C4-2B (cell line): ENCODE measurements around the gene HES6.

Experiments used
- H3K27ac ChIP-seq: fragments of 450-650 bp; 2 replicates; pipeline ENCODE4 v1.5.1; 2017
- CTCF ChIP-seq: fragments of 450-650 bp; conservative IDR thresholded peaks from 2 replicates; pipeline ENCODE4 v1.5.1; 2017; ENCODE audit warnings: mild to moderate bottlenecking
- ZFX ChIP-seq: fragments of 450-650 bp; IDR thresholded peaks from 2 replicates; pipeline ENCODE4 v1.6.1; 2017

The HES6 gene

DNA sequence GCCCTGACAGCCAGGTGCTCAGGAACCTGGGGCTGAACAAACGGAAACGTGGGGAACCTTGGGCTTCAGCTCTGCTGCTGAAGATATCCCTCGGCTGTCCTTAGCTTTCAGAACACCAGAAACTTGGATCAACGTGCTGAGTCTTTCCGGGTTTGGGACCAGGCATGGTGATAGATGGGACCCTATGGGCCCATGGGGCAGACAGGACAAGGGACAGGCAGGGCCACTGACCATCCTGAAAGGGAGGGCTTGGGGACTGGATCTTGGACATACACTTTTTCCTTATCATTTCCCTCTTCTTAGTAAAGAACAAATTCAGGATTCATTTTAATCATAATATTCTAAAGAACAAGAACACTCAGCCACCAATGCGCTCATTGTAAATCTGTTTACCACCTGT lies 16.3 kb upstream of the HES6 start:
- TF ChIP-seq ZFX (no peak), CTCF (no peak)
- H3K27ac ChIP-seq = no peak overlapping the region

DNA sequence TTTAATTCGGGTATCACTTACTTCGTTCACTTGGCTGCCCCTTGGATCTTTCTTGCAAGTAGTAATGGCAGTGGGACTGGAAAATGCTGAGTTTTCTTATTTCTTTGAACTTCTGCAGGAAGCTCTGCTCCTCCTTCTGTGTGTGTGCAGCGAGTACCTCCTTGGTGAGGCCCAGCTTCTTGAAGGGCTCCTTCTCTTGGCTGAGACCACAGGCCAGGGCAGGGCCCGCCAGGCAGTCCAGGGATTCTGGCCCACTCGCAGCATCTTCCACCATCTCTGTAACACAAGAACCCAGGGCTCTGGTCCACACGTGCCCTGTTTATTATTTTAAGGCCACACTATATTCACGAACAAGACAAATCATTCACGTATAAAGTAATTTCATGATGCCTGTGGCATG lies 15.8 kb upstream of the HES6 start:
- H3K27ac ChIP-seq = no peak overlapping the region
- TF ChIP-seq ZFX = no peak
- TF ChIP-seq CTCF = no peak

- no peak overlapping the region for H3K27ac ChIP-seq
- no peak for TF ChIP-seq CTCF
- no peak for TF ChIP-seq ZFX
These were observed 15.3 kb upstream of the HES6 start for GRCh38 chr2:238255151-238255551.

DNA sequence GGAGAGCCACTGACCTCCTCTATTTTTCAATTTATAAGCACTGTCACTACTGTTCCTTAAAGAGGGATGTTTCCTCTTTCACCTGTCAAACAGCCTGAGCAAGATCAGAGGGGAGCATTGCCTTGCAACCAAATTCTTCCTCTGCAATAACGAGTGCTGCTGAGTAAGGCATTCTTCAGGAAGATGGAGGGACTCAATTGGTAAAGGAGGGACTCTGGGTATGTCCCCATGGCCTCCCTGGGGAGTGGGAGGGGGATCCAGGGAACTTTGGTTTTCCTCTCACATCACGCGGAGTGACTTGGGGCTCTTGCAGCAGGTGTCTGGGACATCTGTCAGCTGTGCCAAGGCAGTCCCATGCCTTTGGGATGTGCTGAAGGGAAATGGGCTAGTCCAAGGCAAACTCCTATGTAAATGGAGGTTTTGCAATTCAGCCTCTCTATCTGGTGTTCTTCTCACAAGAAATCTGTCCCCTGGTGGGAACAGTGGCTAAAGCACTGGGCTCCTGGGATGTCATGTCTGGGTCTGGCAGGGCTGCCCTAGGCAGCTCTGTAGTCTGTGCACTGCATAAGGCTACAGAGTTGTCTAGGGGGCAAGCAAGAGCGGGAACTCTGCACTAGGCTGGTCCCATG lies 14.4 kb upstream of the HES6 start:
- no peak overlapping the region for H3K27ac ChIP-seq
- TF ChIP-seq ZFX = no peak
- no peak for TF ChIP-seq CTCF

DNA sequence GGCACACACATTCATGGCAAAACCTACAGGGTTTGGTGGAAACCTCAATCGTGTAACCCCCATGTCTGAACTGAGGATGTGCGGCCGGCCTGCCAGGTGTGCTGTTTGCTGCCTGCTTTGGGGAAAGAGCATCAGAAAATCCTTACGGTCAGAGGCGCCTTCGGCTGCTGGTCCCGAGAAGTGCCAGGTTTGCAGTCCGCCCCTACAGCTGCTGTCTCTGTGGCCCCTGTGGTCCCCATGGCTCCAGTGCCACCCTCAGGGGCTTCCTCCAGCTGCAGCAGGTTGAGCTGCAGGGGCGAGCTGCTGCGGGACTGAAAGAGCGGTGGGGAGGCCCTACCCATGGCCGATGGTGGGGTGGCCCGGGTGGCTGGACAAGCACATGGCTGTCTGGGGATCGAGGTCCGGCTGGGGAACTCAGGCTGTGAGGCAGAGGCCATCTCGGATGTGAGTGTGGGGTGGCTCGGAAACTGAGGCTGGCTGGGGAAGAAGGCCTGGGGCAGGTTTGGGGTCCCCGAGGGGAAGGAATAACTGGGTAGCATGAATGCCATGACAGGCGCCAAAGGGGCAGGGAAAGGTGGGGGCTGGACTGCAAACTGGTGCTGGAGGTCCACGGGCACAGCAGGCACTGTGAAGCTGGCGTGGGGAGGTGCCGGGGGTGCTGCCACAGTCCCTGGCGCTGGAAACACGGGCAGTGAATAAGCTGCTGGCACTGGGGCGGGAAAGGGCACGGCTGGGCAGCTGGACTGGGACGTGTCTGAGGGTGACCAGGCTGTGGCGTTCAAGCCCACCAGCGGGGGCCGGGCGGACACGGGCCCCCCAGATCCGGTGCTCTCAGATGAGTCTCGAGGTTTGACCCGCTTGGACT lies 13.2 kb upstream of the HES6 start:
- no peak overlapping the region for H3K27ac ChIP-seq
- no peak for TF ChIP-seq CTCF
- no peak for TF ChIP-seq ZFX

GRCh38 chr2:238251986-238252385 lies 12.1 kb upstream of the HES6 start:
- TF ChIP-seq CTCF = no peak
- TF ChIP-seq ZFX = no peak

GRCh38 chr2:238251331-238251730 lies 11.5 kb upstream of the HES6 start:
- H3K27ac ChIP-seq = no peak overlapping the region
- TF ChIP-seq ZFX (no peak), CTCF (no peak)

More at GRCh38 chr2:238251986-238252385, 12.1 kb upstream of the HES6 start:
- H3K27ac ChIP-seq = no peak overlapping the region
